ENCODE data around the gene THRAP3. TPM values are rescaled to one million over a fixed set of nuclear protein-coding genes. Genes with fewer than 3 reads are reported as not detected.

Gene THRAP3
- total and polyA plus RNA-seq, 7 experiments from 2014 or later = 62.1 to 138 (median 112) TPM

DNA sequence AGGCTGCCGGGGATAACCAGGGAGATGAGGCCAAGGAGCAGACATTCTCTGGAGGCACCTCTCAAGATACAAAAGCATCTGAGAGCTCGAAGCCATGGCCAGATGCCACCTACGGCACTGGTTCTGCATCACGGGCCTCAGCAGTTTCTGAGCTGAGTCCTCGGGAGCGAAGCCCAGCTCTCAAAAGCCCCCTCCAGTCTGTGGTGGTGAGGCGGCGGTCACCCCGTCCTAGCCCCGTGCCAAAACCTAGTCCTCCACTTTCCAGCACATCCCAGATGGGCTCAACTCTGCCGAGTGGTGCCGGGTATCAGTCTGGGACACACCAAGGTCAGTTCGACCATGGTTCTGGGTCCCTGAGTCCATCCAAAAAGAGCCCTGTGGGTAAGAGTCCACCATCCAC, 62.6 kb downstream of the THRAP3 start:
- H3K27me3 Mint-ChIP-seq = no peaks in the 10 kb centered on the region

DNA sequence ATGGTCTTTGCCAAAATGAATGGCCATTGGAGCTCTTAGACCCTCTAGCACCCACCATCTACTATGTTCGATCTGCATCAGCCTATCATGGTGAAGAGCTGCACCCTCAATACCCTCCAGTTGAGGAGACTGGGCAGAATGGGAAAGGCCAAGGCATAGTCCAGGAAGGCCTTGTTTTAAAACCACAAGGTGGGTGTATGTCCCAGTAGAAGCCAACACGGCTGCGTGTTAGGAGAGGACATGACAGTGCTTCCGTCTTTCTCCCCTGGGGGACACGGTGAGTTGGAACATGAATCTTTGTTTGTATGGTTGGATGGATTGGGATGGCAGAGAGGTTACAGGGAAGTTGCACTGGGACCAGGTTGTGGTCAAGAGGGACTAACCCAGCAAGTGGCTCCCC, 63.4 kb downstream of the THRAP3 start:
- Mint-ChIP-seq H3K27me3 (no peaks in the 10 kb centered on the region), H3K4me1 (peaks cover 4 to 28% (median 17%) of the 10 kb centered on the region in 7 donors), H3K4me3 (no peak overlapping the region), H3K9me3 (peaks cover 0 to 1% (median 0%) of the 10 kb centered on the region in 11 donors), H3K27ac (peak overlapping the region in 3 of 9 donors; percentile 11 to 53 (median 34)), H3K36me3 (peaks cover 13 to 52% (median 25%) of the 10 kb centered on the region in 5 donors)
- no peak overlapping the region for H3K27ac ChIP-seq (ENCODE audit: low read depth, low read length)
- H3K4me1 ChIP-seq (ENCODE audit: control insufficient read depth in 2 of 2, insufficient read depth in 2 of 2, low read length in 2 of 2) = no peaks in the 10 kb centered on the region
- no peaks in the 10 kb centered on the region for H3K27me3 ChIP-seq (ENCODE audit: control insufficient read depth in 2 of 2, insufficient read depth in 2 of 2, low read length in 2 of 2)
- no peak for DNase-seq
- no peaks in the 10 kb centered on the region for H3K9me3 ChIP-seq (ENCODE audit: control insufficient read depth in 2 of 3, low read length in 3 of 3)
- ATAC-seq = no peak
- intact Hi-C loops (cut with micrococcal nuclease) = loop anchor here in 1 of 2 donors (5.0 kb wide), 2 partner anchors 65 to 125 kb away; partner anchors contain the start of gene THRAP3
- peaks cover 34 to 84% (median 40%) of the 10 kb centered on the region in 3 experiments for H3K36me3 ChIP-seq (ENCODE audit: control insufficient read depth in 2 of 3, insufficient read depth in 3 of 3, low read length in 3 of 3)
- CTCF ChIA-PET = interaction anchor here (0.6 to 3.2 kb wide), 6 partner anchors 95 to 187 kb away, joined by 3 to 30 read pairs (median 8); partner anchors contain the start of gene TRAPPC3
- H3K4me3 ChIP-seq (ENCODE audit: low read length) = no peak overlapping the region
- POLR2A ChIA-PET = interaction anchor here (1.2 kb wide), 1 partner anchor 64 kb away, joined by 3 read pairs; no protein-coding TSS in a partner anchor

More for the DNA sequence above, 62.6 kb downstream of the THRAP3 start:
- H3K9me3 Mint-ChIP-seq = peaks cover 0 to 1% (median 0%) of the 10 kb centered on the region in 11 donors
- H3K36me3 ChIP-seq (ENCODE audit: control insufficient read depth in 2 of 3, insufficient read depth in 3 of 3, low read length in 3 of 3) = peaks cover 32 to 80% (median 42%) of the 10 kb centered on the region in 3 experiments
- H3K36me3 Mint-ChIP-seq = peaks cover 13 to 50% (median 23%) of the 10 kb centered on the region in 5 donors
- no peak overlapping the region for H3K4me3 Mint-ChIP-seq
- no peak overlapping the region for H3K4me3 ChIP-seq (ENCODE audit: low read length)
- H3K4me1 Mint-ChIP-seq = peaks cover 4 to 31% (median 17%) of the 10 kb centered on the region in 7 donors
- H3K27me3 ChIP-seq (ENCODE audit: control insufficient read depth in 2 of 2, insufficient read depth in 2 of 2, low read length in 2 of 2) = no peaks in the 10 kb centered on the region
- H3K27ac ChIP-seq (ENCODE audit: low read depth, low read length) = no peak overlapping the region
- DNase-seq (no peak), ATAC-seq (no peak)
- H3K27ac Mint-ChIP-seq = peak overlapping the region in 1 of 9 donors; percentile 65
- H3K4me1 ChIP-seq (ENCODE audit: control insufficient read depth in 2 of 2, insufficient read depth in 2 of 2, low read length in 2 of 2) = no peaks in the 10 kb centered on the region
- H3K9me3 ChIP-seq (ENCODE audit: control insufficient read depth in 2 of 3, low read length in 3 of 3) = no peaks in the 10 kb centered on the region
- ChIA-PET POLR2A (interaction anchor here (1.2 to 2.2 kb wide), 2 partner anchors 64 to 137 kb away, joined by 3 to 12 read pairs; partner anchors contain the start of gene TRAPPC3), CTCF (interaction anchor here (0.6 to 3.2 kb wide), 7 partner anchors 95 to 186 kb away, joined by 3 to 30 read pairs (median 11); partner anchors contain the start of gene TRAPPC3)
- intact Hi-C loops (cut with micrococcal nuclease) = loop anchor here in 1 of 2 donors (5.0 kb wide), 2 partner anchors 65 to 125 kb away; partner anchors contain the start of gene THRAP3

DNA sequence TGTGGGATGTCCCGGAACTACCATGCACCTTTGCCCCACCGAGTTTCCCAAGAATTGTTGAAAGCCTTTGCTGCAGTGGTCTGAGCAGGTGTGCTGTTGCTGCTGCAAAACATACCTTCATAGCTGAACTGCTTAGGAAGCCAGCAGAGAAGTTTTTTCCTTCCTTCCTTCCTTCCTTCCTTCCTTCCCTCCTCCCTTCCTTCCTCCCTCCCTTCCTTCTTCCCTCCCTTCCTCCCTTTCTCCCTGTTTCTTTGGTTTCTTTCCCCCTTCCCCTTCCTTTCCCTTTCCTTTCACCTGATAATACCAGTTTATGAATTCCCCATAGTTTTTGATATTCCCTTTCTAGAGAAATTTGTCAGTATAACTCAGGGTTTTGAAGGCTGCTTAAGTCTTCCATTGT, 71.1 kb downstream of the THRAP3 start:
- intact Hi-C loops (cut with micrococcal nuclease) = no loop called here
- Mint-ChIP-seq H3K9me3 (peaks cover 0 to 2% (median 0%) of the 10 kb centered on the region in 11 donors), H3K27ac (peak overlapping the region in 5 of 9 donors; percentile 6 to 73 (median 43)), H3K4me3 (no peak overlapping the region), H3K4me1 (peaks cover 0 to 8% (median 4%) of the 10 kb centered on the region in 7 donors), H3K27me3 (no peaks in the 10 kb centered on the region), H3K36me3 (peaks cover 4 to 45% (median 21%) of the 10 kb centered on the region in 5 donors)
- ATAC-seq = no peak
- Histone ChIP-seq H3K36me3 (ENCODE audit: control insufficient read depth in 2 of 3, insufficient read depth in 3 of 3, low read length in 3 of 3) (peaks cover 21 to 88% (median 22%) of the 10 kb centered on the region in 3 experiments), H3K27ac (ENCODE audit: low read depth, low read length) (no peak overlapping the region), H3K4me3 (ENCODE audit: low read length) (no peak overlapping the region), H3K4me1 (ENCODE audit: control insufficient read depth in 2 of 2, insufficient read depth in 2 of 2, low read length in 2 of 2) (no peaks in the 10 kb centered on the region), H3K9me3 (ENCODE audit: control insufficient read depth in 2 of 3, low read length in 3 of 3) (no peaks in the 10 kb centered on the region), H3K27me3 (ENCODE audit: control insufficient read depth in 2 of 2, insufficient read depth in 2 of 2, low read length in 2 of 2) (no peaks in the 10 kb centered on the region)
- ChIA-PET POLR2A (interaction anchor here (0.6 kb wide), 1 partner anchor 355 kb away, joined by 5 read pairs; no protein-coding TSS in a partner anchor), CTCF (interaction anchor here (1.3 kb wide), 1 partner anchor 10 kb away, joined by 6 read pairs; no protein-coding TSS in a partner anchor)
- no peak for DNase-seq

DNA sequence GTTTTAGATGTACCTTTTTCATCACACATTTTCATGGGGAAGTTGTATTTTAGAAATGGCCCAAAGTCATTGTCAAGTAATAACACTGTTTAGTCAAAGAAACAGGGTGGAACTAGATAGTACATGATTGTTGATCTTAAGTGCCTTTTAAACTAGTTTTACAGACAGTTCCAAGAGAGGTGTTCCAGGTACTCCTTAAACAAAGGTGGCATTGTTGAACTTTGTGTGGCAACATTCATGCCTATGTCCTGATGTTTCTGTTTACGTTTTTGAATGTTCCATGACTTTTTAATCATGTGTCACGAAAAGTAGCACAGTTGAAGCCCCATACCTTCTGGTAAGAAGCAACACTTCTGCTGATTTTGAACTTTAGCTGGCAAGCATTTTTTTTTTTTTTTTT, 72.8 kb downstream of the THRAP3 start:
- intact Hi-C loops (cut with micrococcal nuclease) = no loop called here
- no peaks in the 10 kb centered on the region for H3K4me1 ChIP-seq (ENCODE audit: control insufficient read depth in 2 of 2, insufficient read depth in 2 of 2, low read length in 2 of 2)
- no peaks in the 10 kb centered on the region for H3K9me3 ChIP-seq (ENCODE audit: control insufficient read depth in 2 of 3, low read length in 3 of 3)
- ChIA-PET CTCF (no interaction called here), POLR2A (no interaction called here)
- DNase-seq (no peak), ATAC-seq (no peak)
- peak overlapping the region in 3 of 9 donors; percentile 4 to 66 (median 60) for H3K27ac Mint-ChIP-seq
- H3K4me1 Mint-ChIP-seq = peaks cover 0 to 12% (median 5%) of the 10 kb centered on the region in 7 donors
- no peaks in the 10 kb centered on the region for H3K27me3 ChIP-seq (ENCODE audit: control insufficient read depth in 2 of 2, insufficient read depth in 2 of 2, low read length in 2 of 2)
- H3K36me3 ChIP-seq (ENCODE audit: control insufficient read depth in 2 of 3, insufficient read depth in 3 of 3, low read length in 3 of 3) = peaks cover 9 to 89% (median 35%) of the 10 kb centered on the region in 3 experiments
- H3K9me3 Mint-ChIP-seq = peaks cover 0 to 2% (median 0%) of the 10 kb centered on the region in 11 donors
- no peaks in the 10 kb centered on the region for H3K27me3 Mint-ChIP-seq
- no peak overlapping the region for H3K27ac ChIP-seq (ENCODE audit: low read depth, low read length)
- H3K36me3 Mint-ChIP-seq = peaks cover 8 to 40% (median 27%) of the 10 kb centered on the region in 5 donors
- no peak overlapping the region for H3K4me3 ChIP-seq (ENCODE audit: low read length)
- H3K4me3 Mint-ChIP-seq = no peak overlapping the region

DNA sequence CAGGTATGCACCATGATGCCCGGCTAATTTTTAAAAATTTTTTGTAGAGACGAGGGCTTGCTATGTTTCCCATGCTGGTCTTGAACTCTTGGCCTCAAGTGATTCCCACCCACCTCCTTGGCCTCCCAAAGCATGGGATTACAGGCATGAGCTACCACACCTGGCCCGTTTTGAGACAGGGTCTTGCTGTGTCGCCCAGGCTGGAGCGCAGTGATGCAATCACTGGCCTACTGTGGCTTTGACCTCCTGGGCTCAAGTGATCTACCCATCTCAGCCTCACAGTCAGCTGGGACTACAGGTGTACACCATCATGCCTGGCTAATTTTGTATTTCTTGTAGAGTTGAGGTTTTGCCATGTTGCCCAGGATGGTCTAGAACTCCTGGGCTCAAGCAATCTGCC, 74.4 kb downstream of the THRAP3 start:
- H3K36me3 Mint-ChIP-seq = peaks cover 8 to 37% (median 28%) of the 10 kb centered on the region in 5 donors
- no peak overlapping the region for H3K27ac Mint-ChIP-seq
- H3K27ac ChIP-seq (ENCODE audit: low read depth, low read length) = no peak overlapping the region
- H3K27me3 ChIP-seq (ENCODE audit: control insufficient read depth in 2 of 2, insufficient read depth in 2 of 2, low read length in 2 of 2) = no peaks in the 10 kb centered on the region
- ATAC-seq (no peak), DNase-seq (no peak)
- POLR2A ChIA-PET = no interaction called here
- no peaks in the 10 kb centered on the region for H3K4me1 ChIP-seq (ENCODE audit: control insufficient read depth in 2 of 2, insufficient read depth in 2 of 2, low read length in 2 of 2)
- H3K4me3 Mint-ChIP-seq = no peak overlapping the region
- CTCF ChIA-PET = interaction anchor here (0.6 kb wide), 1 partner anchor 1646 kb away, joined by 3 read pairs; no protein-coding TSS in a partner anchor
- H3K4me1 Mint-ChIP-seq = peaks cover 0 to 12% (median 5%) of the 10 kb centered on the region in 7 donors
- peaks cover 6 to 88% (median 26%) of the 10 kb centered on the region in 3 experiments for H3K36me3 ChIP-seq (ENCODE audit: control insufficient read depth in 2 of 3, insufficient read depth in 3 of 3, low read length in 3 of 3)
- no peaks in the 10 kb centered on the region for H3K9me3 Mint-ChIP-seq
- H3K27me3 Mint-ChIP-seq = no peaks in the 10 kb centered on the region
- no peak overlapping the region for H3K4me3 ChIP-seq (ENCODE audit: low read length)
- no peaks in the 10 kb centered on the region for H3K9me3 ChIP-seq (ENCODE audit: control insufficient read depth in 2 of 3, low read length in 3 of 3)
- intact Hi-C loops (cut with micrococcal nuclease) = no loop called here

DNA sequence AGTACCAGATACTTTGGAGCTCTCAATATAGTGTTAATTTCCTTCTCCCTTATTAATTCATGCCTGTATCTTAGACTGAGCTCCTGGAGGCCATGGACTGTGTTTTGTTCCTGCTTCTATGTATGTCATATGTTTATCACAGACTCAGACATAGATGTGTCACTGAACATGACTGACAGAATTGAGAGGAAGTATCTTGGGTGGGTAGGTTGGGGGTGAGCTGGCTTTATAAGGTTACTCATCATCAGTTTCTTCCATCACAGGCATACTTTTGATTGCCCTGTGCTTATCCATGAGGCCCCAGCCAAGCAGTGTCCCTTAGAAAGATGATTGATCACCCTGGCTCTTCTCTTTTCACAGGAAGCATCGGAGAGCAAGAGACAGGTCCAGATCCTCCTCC, 76.3 kb downstream of the THRAP3 start:
- ChIA-PET CTCF (interaction anchor here (0.7 to 1.6 kb wide), 4 partner anchors 11 to 67 kb away, joined by 3 to 8 read pairs (median 3); no protein-coding TSS in a partner anchor), POLR2A (no interaction called here)
- intact Hi-C loops (cut with micrococcal nuclease) = no loop called here
- ATAC-seq = peak; percentile 77
- H3K27ac Mint-ChIP-seq = peak overlapping the region in 7 of 9 donors; percentile 36 to 75 (median 57)
- H3K4me1 Mint-ChIP-seq = peaks cover 0 to 19% (median 6%) of the 10 kb centered on the region in 7 donors
- H3K27ac ChIP-seq (ENCODE audit: low read depth, low read length) = no peak overlapping the region
- H3K4me3 Mint-ChIP-seq = peak overlapping the region in 1 of 10 donors; percentile 7
- no peaks in the 10 kb centered on the region for H3K27me3 ChIP-seq (ENCODE audit: control insufficient read depth in 2 of 2, insufficient read depth in 2 of 2, low read length in 2 of 2)
- H3K4me3 ChIP-seq (ENCODE audit: low read length) = no peak overlapping the region
- no peaks in the 10 kb centered on the region for H3K9me3 Mint-ChIP-seq
- H3K27me3 Mint-ChIP-seq = no peaks in the 10 kb centered on the region
- H3K9me3 ChIP-seq (ENCODE audit: control insufficient read depth in 2 of 3, low read length in 3 of 3) = no peaks in the 10 kb centered on the region
- peaks cover 6 to 77% (median 25%) of the 10 kb centered on the region in 3 experiments for H3K36me3 ChIP-seq (ENCODE audit: control insufficient read depth in 2 of 3, insufficient read depth in 3 of 3, low read length in 3 of 3)
- peaks cover 8 to 31% (median 21%) of the 10 kb centered on the region in 5 donors for H3K36me3 Mint-ChIP-seq
- DNase-seq = no peak
- H3K4me1 ChIP-seq (ENCODE audit: control insufficient read depth in 2 of 2, insufficient read depth in 2 of 2, low read length in 2 of 2) = no peaks in the 10 kb centered on the region

Measured in naive thymus-derived CD4-positive, alpha-beta T cell (primary cell).